Lower lobe of right lung (tissue), 2 donors: ENCODE results near the gene GPR52. TPM values are rescaled to one million over a fixed set of nuclear protein-coding genes. Genes with fewer than 3 reads are reported as not detected.
"Not testable (repeated sequence)": the region's sequence is repeated elsewhere in the genome, so short reads cannot be mapped to it uniquely, and the experiment has no call there.

Source experiments
- ATAC-seq, 2 donors: fragments of 200-7000 bp; cut with Tn5 transposase; one replicate each; pipeline ENCODE4 v1.9.1; 2020 to 2022; ENCODE audit warnings: mild to moderate bottlenecking in 2 of 2, moderate library complexity in 2 of 2
- DNase-seq: peaks from one replicate; pipeline ENCODE4 v3.0.0-alpha.2; 2020
- H3K27ac ChIP-seq: fragments of 200-600 bp; one replicate; pipeline ENCODE4 v1.8.0; 2022
- H3K27me3 ChIP-seq: fragments of 200-600 bp; one replicate; pipeline ENCODE4 v1.8.0; 2022; ENCODE audit warnings: low read depth
- H3K36me3 ChIP-seq: fragments of 200-600 bp; one replicate; pipeline ENCODE4 v1.8.0; 2022; ENCODE audit warnings: mild to moderate bottlenecking
- H3K4me1 ChIP-seq: fragments of 200-600 bp; one replicate; pipeline ENCODE4 v1.8.0; 2022
- H3K4me3 ChIP-seq: fragments of 200-600 bp; one replicate; pipeline ENCODE4 v1.8.0; 2022; ENCODE audit warnings: mild to moderate bottlenecking
- H3K9me3 ChIP-seq: fragments of 200-600 bp; one replicate; pipeline ENCODE4 v1.8.0; 2022
- intact Hi-C: fragments of 100-400 bp; cut with DNase I; formaldehyde crosslinking; loops from one replicate; pipeline ENCODE4 v1.11.0; 2022
- total RNA-seq: library from RNA; stranded (reverse); fragmentation: NEBNext Ultra II Directional; extraction: Animal tissue kit (Norgen Biotek cat#: 25700); gene quantifications from one replicate; pipeline ENCODE4 v1.2.1, GENCODE V29; 2021
- TF ChIP-seq, protein P1 (sequence below): fragments of 200-600 bp; IDR thresholded peaks from one replicate; pipeline ENCODE4 v1.8.0; 2022; ENCODE audit warnings: antibody characterized with exemption, mild to moderate bottlenecking
- donor health status: DM: no; HTN: yes; CAD: no; lungs with severe emphysema.

Gene GPR52
- total RNA-seq, 1 donor from 2014 or later = 2.6 TPM

- H3K36me3 ChIP-seq = no peaks in the 10 kb centered on the region
- no peak overlapping the region for H3K4me3 ChIP-seq
- H3K9me3 ChIP-seq = no peaks in the 10 kb centered on the region
- ATAC-seq (no peak), DNase-seq (no peak)
- TF ChIP-seq, protein P1, sequence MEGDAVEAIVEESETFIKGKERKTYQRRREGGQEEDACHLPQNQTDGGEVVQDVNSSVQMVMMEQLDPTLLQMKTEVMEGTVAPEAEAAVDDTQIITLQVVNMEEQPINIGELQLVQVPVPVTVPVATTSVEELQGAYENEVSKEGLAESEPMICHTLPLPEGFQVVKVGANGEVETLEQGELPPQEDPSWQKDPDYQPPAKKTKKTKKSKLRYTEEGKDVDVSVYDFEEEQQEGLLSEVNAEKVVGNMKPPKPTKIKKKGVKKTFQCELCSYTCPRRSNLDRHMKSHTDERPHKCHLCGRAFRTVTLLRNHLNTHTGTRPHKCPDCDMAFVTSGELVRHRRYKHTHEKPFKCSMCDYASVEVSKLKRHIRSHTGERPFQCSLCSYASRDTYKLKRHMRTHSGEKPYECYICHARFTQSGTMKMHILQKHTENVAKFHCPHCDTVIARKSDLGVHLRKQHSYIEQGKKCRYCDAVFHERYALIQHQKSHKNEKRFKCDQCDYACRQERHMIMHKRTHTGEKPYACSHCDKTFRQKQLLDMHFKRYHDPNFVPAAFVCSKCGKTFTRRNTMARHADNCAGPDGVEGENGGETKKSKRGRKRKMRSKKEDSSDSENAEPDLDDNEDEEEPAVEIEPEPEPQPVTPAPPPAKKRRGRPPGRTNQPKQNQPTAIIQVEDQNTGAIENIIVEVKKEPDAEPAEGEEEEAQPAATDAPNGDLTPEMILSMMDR = no peak
- H3K27me3 ChIP-seq = no peaks in the 10 kb centered on the region
- intact Hi-C loops = no loop called here
- no peak overlapping the region for H3K27ac ChIP-seq
- no peaks in the 10 kb centered on the region for H3K4me1 ChIP-seq
Observed at GRCh38 chr1:174406421-174406820, 41.3 kb upstream of the GPR52 start.

- ATAC-seq (no peak), DNase-seq (no peak)
- no peaks in the 10 kb centered on the region for H3K9me3 ChIP-seq
- no peaks in the 10 kb centered on the region for H3K27me3 ChIP-seq
- intact Hi-C loops = no loop called here
- H3K4me3 ChIP-seq = no peak overlapping the region
- H3K27ac ChIP-seq = no peak overlapping the region
- H3K36me3 ChIP-seq = no peaks in the 10 kb centered on the region
- TF ChIP-seq, protein P1 = no peak
- H3K4me1 ChIP-seq = no peaks in the 10 kb centered on the region
Observed at GRCh38 chr1:174407665-174408064, 40.1 kb upstream of the GPR52 start.

DNA sequence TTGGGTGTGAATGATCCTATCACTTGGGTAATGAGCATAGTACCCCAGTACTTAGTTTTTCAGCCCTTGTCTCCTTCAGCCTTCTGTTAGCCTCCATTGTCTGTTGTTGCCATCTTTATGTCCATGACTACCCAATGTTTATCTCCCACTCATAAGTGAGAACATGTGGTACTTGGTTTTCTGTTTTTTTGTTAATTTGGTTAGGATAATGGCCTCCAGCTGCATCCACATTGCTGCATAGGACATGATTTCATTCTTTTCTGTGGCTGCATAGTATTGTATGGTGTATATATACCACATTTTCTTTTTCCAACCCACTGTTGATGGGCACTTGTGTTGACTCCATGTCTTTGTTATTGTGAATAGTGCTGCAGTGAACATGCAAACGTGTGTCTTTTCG, 39.6 kb upstream of the GPR52 start:
- TF ChIP-seq, protein P1 = no peak

GRCh38 chr1:174409801-174410200, 38.0 kb upstream of the GPR52 start:
- H3K27me3 ChIP-seq, H3K4me1 ChIP-seq, intact Hi-C loops, DNase-seq, H3K36me3 ChIP-seq, H3K4me3 ChIP-seq, ATAC-seq, H3K9me3 ChIP-seq, H3K27ac ChIP-seq: not testable (repeated sequence)

More for the DNA sequence above, 39.6 kb upstream of the GPR52 start:
- no peak overlapping the region for H3K27ac ChIP-seq
- no peaks in the 10 kb centered on the region for H3K9me3 ChIP-seq
- intact Hi-C loops = no loop called here
- DNase-seq (no peak), ATAC-seq (no peak)
- H3K4me3 ChIP-seq = no peak overlapping the region
- H3K36me3 ChIP-seq = no peaks in the 10 kb centered on the region
- H3K27me3 ChIP-seq = no peaks in the 10 kb centered on the region
- no peaks in the 10 kb centered on the region for H3K4me1 ChIP-seq

DNA sequence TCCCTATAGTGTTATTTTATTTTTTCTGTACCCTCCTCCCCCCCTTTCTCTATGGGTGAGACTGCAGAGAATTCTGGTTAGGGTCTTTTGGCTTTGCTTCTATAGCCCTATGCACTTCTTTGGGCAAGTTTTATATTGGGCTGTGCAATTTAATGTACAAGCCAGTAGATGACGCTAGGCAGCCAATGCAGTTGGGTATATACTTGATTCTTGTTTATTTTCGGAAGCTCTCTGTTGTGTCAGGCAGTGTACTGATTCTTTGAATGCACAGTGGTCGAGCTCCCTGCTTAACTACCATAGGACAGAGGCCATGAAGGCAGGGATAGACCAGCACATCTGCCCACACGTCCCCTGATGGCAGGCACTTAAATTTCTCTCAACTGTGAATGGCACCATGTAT, 34.1 kb upstream of the GPR52 start:
- Histone ChIP-seq H3K4me3 (no peak overlapping the region), H3K9me3 (no peaks in the 10 kb centered on the region), H3K27ac (no peak overlapping the region), H3K27me3 (no peaks in the 10 kb centered on the region), H3K36me3 (no peaks in the 10 kb centered on the region), H3K4me1 (no peaks in the 10 kb centered on the region)
- intact Hi-C loops = no loop called here
- no peak for ATAC-seq
- DNase-seq = no peak
- TF ChIP-seq, protein P1 = no peak

DNA sequence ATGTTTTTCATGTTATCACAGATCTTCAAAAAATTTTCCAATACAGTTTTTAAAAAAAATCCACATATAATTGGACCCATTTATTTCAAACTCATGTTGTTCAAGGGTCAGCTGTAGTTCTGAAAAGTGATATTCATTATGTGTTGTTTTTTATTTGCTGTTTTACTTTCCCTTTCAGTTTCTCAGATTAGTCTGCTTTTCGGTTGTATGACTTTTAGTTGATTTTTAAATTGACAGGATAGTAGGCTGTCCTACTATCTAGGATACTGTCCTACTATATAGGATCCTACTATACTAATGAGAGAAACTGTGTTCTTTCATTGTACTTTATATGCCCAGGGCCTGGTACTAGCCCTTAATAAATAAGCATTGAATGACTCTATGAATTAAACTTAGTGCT, 33.6 kb upstream of the GPR52 start:
- TF ChIP-seq, protein P1 = no peak
- intact Hi-C loops = no loop called here
- DNase-seq (no peak), ATAC-seq (no peak)
- Histone ChIP-seq H3K36me3 (no peaks in the 10 kb centered on the region), H3K4me3 (no peak overlapping the region), H3K27me3 (no peaks in the 10 kb centered on the region), H3K27ac (no peak overlapping the region), H3K4me1 (no peaks in the 10 kb centered on the region), H3K9me3 (no peaks in the 10 kb centered on the region)
